Esophagus muscularis mucosa (tissue), 3 donors: Measurements from ENCODE around the gene KRTAP5-10.

ENCODE experiments used
- CTCF ChIP-seq, 3 experiments: fragments of 200-600 bp in 2 of 3; fragments of 450-650 bp in 1 of 3; sonication (generic) in 2 of 3; IDR thresholded peaks; one replicate each; pipeline ENCODE4 v1.5.1; 2017 to 2019; ENCODE audit warnings: antibody characterized with exemption in 3 of 3, mild to moderate bottlenecking in 2 of 3, moderate library complexity in 1 of 3
- POLR2A ChIP-seq: fragments of 450-650 bp; IDR thresholded peaks from one replicate; pipeline ENCODE4 v1.6.1; 2017; ENCODE audit warnings: antibody characterized with exemption, moderate library complexity, mild to moderate bottlenecking, low read depth
- POLR2AphosphoS5 ChIP-seq, 2 donors: sonication (generic); formaldehyde crosslinking; IDR thresholded peaks; one replicate each; pipeline ENCODE4 v1.6.1; 2017; ENCODE audit warnings: antibody characterized with exemption in 2 of 2

- TF ChIP-seq CTCF (IDR thresholded peaks at IDR 0.05): no peak
- no peak for TF ChIP-seq POLR2A
- no peak for TF ChIP-seq POLR2AphosphoS5 (IDR thresholded peaks at IDR 0.05)
Measured at GRCh38 chr11:71539017-71539416, 26.3 kb upstream of the KRTAP5-10 start.
